HepG2 (cell line): ENCODE results near the gene DENND1C. TPM values are rescaled to one million over a fixed set of nuclear protein-coding genes. Genes with fewer than 3 reads are reported as not detected.

Source experiments
- ARHGAP35 ChIP-seq: sonication (generic); formaldehyde crosslinking; IDR thresholded peaks from 2 replicates; pipeline ENCODE4 v1.9.0; 2022; ENCODE audit warnings: mild to moderate bottlenecking, inconsistent platforms, moderate library complexity, missing genetic modification reagents, borderline replicate concordance
- ETV5 ChIP-seq: IDR thresholded peaks from 2 replicates; pipeline ENCODE4 v1.6.1; 2018; ENCODE audit warnings: missing biosample characterization, missing genetic modification reagents, inconsistent platforms, borderline replicate concordance
- HOXA3 ChIP-seq: sonication (generic); formaldehyde crosslinking; IDR thresholded peaks from 2 replicates; pipeline ENCODE4 v1.5.0; 2020; ENCODE audit warnings: missing genetic modification reagents
- KDM2A ChIP-seq: sonication (generic); formaldehyde crosslinking; IDR thresholded peaks from 2 replicates; pipeline ENCODE4 v1.4.0; 2020; ENCODE audit warnings: low read depth, missing genetic modification reagents, borderline replicate concordance
- MEF2D ChIP-seq: sonication (generic); formaldehyde crosslinking; IDR thresholded peaks from 2 replicates; pipeline ENCODE4 v1.5.1; 2020; ENCODE audit warnings: mild to moderate bottlenecking, missing genetic modification reagents
- NBN ChIP-seq: fragments of 450-650 bp; conservative IDR thresholded peaks from 2 replicates; pipeline ENCODE4 v1.6.1; 2017
- REPIN1 ChIP-seq: sonication (generic); formaldehyde crosslinking; IDR thresholded peaks from 2 replicates; pipeline ENCODE4 v1.8.0; 2022; ENCODE audit warnings: missing genetic modification reagents, low read depth, mild to moderate bottlenecking, borderline replicate concordance
- SOX5 ChIP-seq: IDR thresholded peaks from 2 replicates; pipeline ENCODE4 v1.6.1; 2016; ENCODE audit warnings: borderline replicate concordance
- SPEN ChIP-seq: sonication (generic); formaldehyde crosslinking; IDR thresholded peaks from 2 replicates; pipeline ENCODE4 v1.5.1; 2020; ENCODE audit warnings: low read depth, mild to moderate bottlenecking, missing genetic modification reagents
- SRSF1 ChIP-seq: fragments of 200-400 bp; formaldehyde crosslinking; optimal IDR thresholded peaks from 2 replicates; pipeline ENCODE3; 2017; ENCODE audit warnings: mild to moderate bottlenecking, low read depth, low read length, moderate library complexity
- ZNF484 ChIP-seq: sonication (generic); formaldehyde crosslinking; IDR thresholded peaks from 2 replicates; pipeline ENCODE4 v1.5.1; 2020; ENCODE audit warnings: mild to moderate bottlenecking, low read depth, missing genetic modification reagents, borderline replicate concordance
- polyA plus RNA-seq, 8 experiments: library from polyadenylated mRNA; depleted of rRNA in 3 of 8; stranded (reverse) in 7 of 8; unstranded in 1 of 8; fragments of >200 nt; fragmentation: Illumina TruSeq in 4 of 8; extraction: Trizol in 4 of 8; gene quantifications; 2 replicates each; pipeline versions ENCODE4 v1.2.1 to v1.2.3, GENCODE V29; 2011 to 2016; ENCODE audit warnings: low read depth in 4 of 8, missing spikeins in 1 of 8, mixed read lengths in 1 of 8; ENCODE audit not compliant: insufficient read depth in 1 of 8
- total RNA-seq, 5 experiments: library from RNA; depleted of rRNA; stranded (reverse); fragments of >200 nt; fragmentation: Illumina TruSeq; extraction: Trizol; gene quantifications; 2 replicates each; pipeline ENCODE4 v1.2.3, GENCODE V29; 2016; ENCODE audit warnings: low read depth in 1 of 5
- TF ChIP-seq, protein P1 (sequence below): sonication (generic); formaldehyde crosslinking; IDR thresholded peaks from 2 replicates; pipeline ENCODE4 v1.8.0; 2022; ENCODE audit warnings: mild to moderate bottlenecking, missing genetic modification reagents, moderate library complexity
- TF ChIP-seq, protein P2 (sequence below): sonication (generic); formaldehyde crosslinking; IDR thresholded peaks from 2 replicates; pipeline ENCODE4 v1.5.0; 2020; ENCODE audit warnings: mild to moderate bottlenecking, missing genetic modification reagents, borderline replicate concordance
- TF ChIP-seq, protein P3 (sequence below): sonication (generic); formaldehyde crosslinking; conservative IDR thresholded peaks from 2 replicates; pipeline ENCODE4 v1.4.0; 2020; ENCODE audit warnings: mild to moderate bottlenecking, missing genetic modification reagents, moderate library complexity
- TF ChIP-seq, protein P4 (sequence below): sonication (generic); formaldehyde crosslinking; IDR thresholded peaks from 2 replicates; pipeline ENCODE4 v1.4.0; 2020; ENCODE audit warnings: missing genetic modification reagents

DENND1C gene
- total and polyA plus RNA-seq, 2 of the 13 experiments (the other 11 are each of a cell fraction or from before 2014, with no cell fraction given): 0.04 to 0.73 TPM

DNA sequence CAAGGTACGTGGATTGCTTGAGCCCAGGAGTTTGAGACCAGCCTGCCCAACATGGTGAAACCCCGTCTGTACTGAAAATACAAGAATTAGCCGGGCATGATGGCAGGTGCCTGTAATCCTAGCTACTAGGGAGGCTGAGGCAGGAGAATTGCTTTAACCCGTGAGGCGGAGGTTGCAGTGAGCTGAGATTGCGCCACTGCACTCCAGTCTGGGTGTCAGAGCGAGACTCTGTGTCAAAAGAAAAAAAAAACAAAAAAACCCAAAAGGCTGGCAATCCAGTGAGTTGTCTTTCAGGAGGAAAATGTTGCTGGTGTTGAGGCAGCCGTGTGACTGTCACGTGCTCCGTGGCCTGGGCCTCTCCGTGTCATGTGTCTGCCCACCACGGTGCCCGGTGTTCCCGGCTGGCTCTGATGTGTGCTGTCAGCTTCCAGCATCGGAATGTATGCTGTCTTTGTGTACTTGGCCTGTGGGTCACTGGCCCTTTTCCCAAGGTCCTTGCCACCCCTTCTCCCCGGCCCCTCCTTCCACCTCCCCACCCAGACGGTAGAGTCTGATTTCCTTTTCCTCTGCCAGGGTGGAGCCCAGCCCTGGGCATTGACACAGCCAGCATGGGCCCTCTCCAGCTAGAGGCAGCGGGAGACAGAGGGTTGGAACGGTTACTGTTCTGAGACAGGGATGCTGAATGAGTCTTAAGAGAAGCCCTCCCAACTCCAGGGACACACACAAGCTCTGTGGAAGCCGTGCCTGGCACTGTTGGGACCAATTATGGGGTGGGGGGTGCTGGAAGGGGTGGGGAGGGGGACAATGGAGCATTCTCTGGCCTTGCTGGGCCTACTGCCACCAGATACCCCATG is 27.8 kb upstream of the DENND1C start (continued):
- TF ChIP-seq KDM2A: 0 out of 2 replicates have a peak, but pooled peaks have one; percentile 38
- TF ChIP-seq SPEN (CRISPR knock-in tag): 0 out of 2 replicates have a peak, but pooled peaks have one; percentile 25
- no peak for TF ChIP-seq REPIN1
- TF ChIP-seq, protein P1, sequence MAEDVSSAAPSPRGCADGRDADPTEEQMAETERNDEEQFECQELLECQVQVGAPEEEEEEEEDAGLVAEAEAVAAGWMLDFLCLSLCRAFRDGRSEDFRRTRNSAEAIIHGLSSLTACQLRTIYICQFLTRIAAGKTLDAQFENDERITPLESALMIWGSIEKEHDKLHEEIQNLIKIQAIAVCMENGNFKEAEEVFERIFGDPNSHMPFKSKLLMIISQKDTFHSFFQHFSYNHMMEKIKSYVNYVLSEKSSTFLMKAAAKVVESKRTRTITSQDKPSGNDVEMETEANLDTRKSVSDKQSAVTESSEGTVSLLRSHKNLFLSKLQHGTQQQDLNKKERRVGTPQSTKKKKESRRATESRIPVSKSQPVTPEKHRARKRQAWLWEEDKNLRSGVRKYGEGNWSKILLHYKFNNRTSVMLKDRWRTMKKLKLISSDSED: no peak
- TF ChIP-seq, protein P2, sequence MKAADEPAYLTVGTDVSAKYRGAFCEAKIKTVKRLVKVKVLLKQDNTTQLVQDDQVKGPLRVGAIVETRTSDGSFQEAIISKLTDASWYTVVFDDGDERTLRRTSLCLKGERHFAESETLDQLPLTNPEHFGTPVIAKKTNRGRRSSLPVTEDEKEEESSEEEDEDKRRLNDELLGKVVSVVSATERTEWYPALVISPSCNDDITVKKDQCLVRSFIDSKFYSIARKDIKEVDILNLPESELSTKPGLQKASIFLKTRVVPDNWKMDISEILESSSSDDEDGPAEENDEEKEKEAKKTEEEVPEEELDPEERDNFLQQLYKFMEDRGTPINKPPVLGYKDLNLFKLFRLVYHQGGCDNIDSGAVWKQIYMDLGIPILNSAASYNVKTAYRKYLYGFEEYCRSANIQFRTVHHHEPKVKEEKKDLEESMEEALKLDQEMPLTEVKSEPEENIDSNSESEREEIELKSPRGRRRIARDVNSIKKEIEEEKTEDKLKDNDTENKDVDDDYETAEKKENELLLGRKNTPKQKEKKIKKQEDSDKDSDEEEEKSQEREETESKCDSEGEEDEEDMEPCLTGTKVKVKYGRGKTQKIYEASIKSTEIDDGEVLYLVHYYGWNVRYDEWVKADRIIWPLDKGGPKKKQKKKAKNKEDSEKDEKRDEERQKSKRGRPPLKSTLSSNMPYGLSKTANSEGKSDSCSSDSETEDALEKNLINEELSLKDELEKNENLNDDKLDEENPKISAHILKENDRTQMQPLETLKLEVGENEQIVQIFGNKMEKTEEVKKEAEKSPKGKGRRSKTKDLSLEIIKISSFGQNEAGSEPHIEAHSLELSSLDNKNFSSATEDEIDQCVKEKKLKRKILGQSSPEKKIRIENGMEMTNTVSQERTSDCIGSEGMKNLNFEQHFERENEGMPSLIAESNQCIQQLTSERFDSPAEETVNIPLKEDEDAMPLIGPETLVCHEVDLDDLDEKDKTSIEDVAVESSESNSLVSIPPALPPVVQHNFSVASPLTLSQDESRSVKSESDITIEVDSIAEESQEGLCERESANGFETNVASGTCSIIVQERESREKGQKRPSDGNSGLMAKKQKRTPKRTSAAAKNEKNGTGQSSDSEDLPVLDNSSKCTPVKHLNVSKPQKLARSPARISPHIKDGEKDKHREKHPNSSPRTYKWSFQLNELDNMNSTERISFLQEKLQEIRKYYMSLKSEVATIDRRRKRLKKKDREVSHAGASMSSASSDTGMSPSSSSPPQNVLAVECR (CRISPR knock-in tag): peak; percentile 49; the same call in 1 of the 2 replicates
- TF ChIP-seq, protein P3, sequence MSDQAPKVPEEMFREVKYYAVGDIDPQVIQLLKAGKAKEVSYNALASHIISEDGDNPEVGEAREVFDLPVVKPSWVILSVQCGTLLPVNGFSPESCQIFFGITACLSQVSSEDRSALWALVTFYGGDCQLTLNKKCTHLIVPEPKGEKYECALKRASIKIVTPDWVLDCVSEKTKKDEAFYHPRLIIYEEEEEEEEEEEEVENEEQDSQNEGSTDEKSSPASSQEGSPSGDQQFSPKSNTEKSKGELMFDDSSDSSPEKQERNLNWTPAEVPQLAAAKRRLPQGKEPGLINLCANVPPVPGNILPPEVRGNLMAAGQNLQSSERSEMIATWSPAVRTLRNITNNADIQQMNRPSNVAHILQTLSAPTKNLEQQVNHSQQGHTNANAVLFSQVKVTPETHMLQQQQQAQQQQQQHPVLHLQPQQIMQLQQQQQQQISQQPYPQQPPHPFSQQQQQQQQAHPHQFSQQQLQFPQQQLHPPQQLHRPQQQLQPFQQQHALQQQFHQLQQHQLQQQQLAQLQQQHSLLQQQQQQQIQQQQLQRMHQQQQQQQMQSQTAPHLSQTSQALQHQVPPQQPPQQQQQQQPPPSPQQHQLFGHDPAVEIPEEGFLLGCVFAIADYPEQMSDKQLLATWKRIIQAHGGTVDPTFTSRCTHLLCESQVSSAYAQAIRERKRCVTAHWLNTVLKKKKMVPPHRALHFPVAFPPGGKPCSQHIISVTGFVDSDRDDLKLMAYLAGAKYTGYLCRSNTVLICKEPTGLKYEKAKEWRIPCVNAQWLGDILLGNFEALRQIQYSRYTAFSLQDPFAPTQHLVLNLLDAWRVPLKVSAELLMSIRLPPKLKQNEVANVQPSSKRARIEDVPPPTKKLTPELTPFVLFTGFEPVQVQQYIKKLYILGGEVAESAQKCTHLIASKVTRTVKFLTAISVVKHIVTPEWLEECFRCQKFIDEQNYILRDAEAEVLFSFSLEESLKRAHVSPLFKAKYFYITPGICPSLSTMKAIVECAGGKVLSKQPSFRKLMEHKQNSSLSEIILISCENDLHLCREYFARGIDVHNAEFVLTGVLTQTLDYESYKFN: peak; percentile 49
- no peak for TF ChIP-seq ZNF484 (CRISPR knock-in tag)
- TF ChIP-seq ARHGAP35: no peak
- TF ChIP-seq, protein P4, sequence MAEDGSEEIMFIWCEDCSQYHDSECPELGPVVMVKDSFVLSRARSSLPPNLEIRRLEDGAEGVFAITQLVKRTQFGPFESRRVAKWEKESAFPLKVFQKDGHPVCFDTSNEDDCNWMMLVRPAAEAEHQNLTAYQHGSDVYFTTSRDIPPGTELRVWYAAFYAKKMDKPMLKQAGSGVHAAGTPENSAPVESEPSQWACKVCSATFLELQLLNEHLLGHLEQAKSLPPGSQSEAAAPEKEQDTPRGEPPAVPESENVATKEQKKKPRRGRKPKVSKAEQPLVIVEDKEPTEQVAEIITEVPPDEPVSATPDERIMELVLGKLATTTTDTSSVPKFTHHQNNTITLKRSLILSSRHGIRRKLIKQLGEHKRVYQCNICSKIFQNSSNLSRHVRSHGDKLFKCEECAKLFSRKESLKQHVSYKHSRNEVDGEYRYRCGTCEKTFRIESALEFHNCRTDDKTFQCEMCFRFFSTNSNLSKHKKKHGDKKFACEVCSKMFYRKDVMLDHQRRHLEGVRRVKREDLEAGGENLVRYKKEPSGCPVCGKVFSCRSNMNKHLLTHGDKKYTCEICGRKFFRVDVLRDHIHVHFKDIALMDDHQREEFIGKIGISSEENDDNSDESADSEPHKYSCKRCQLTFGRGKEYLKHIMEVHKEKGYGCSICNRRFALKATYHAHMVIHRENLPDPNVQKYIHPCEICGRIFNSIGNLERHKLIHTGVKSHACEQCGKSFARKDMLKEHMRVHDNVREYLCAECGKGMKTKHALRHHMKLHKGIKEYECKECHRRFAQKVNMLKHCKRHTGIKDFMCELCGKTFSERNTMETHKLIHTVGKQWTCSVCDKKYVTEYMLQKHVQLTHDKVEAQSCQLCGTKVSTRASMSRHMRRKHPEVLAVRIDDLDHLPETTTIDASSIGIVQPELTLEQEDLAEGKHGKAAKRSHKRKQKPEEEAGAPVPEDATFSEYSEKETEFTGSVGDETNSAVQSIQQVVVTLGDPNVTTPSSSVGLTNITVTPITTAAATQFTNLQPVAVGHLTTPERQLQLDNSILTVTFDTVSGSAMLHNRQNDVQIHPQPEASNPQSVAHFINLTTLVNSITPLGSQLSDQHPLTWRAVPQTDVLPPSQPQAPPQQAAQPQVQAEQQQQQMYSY (CRISPR knock-in tag): no peak
- TF ChIP-seq MEF2D (CRISPR knock-in tag): no peak
- no peak for TF ChIP-seq NBN
- peak; percentile 40; the same call in 1 of the 2 replicates for TF ChIP-seq HOXA3 (CRISPR knock-in tag)
- TF ChIP-seq ETV5 (CRISPR knock-in tag): peak; percentile 26; the same call in 1 of the 2 replicates
- TF ChIP-seq SRSF1: no peak
- TF ChIP-seq SOX5 (CRISPR knock-in tag): peak; percentile 79; the same call in 1 of the 2 replicates
